H1 (cell line): Measurements from ENCODE around the gene RNF31. TPM values are rescaled to one million over a fixed set of nuclear protein-coding genes. Genes with fewer than 3 reads are reported as not detected.

Experiments
- CHD2 ChIP-seq: IDR thresholded peaks from 2 replicates; pipeline ENCODE4 v1.6.1; 2012; ENCODE audit warnings: low read length, improper control_type of control experiment
- RBBP5 ChIP-seq: IDR thresholded peaks from 2 replicates; pipeline ENCODE4 v1.7.1; 2012; ENCODE audit warnings: low read depth, mild to moderate bottlenecking, inconsistent platforms, low read length, moderate library complexity, borderline replicate concordance
- RXRA ChIP-seq: IDR thresholded peaks from 2 replicates; pipeline ENCODE4 v1.6.1; 2011; ENCODE audit warnings: low read depth, mild to moderate bottlenecking, low read length, moderate library complexity; ENCODE audit not compliant: insufficient read depth
- YY1 ChIP-seq: IDR thresholded peaks from 2 replicates; pipeline ENCODE4 v1.6.1; 2011; ENCODE audit warnings: low read depth, mild to moderate bottlenecking, low read length
- polyA plus RNA-seq, 7 experiments: library from polyadenylated mRNA; depleted of rRNA in 3 of 7; stranded (reverse) in 5 of 7; unstranded in 2 of 7; fragments of >200 nt in 5 of 7; fragments of 200-250 nt in 2 of 7; gene quantifications; 1 replicate in 5 of 7; 2 replicates in 1 of 7; 4 replicates in 1 of 7; pipeline versions ENCODE4 v1.2.1 to v1.2.3, GENCODE V29; 2011 to 2013; ENCODE audit warnings: missing spikeins in 2 of 7, mixed read lengths in 2 of 7
- total RNA-seq: library from RNA; stranded (reverse); fragmentation: NEBNext Ultra II Directional; extraction: Animal tissue kit (Norgen Biotek cat#: 25700); gene quantifications from 2 replicates; pipeline ENCODE4 v1.2.1, GENCODE V29; 2021
- TF ChIP-seq, protein P1 (sequence below): IDR thresholded peaks from 2 replicates; pipeline ENCODE4 v1.6.1; 2012; ENCODE audit warnings: inconsistent platforms

RNF31 gene
- total and polyA plus RNA-seq, 2 of the 8 experiments (the other 6 are each of a cell fraction or from before 2014, with no cell fraction given) = 17.5 to 72.0 TPM

- TF ChIP-seq RBBP5 (no peak), CHD2 (no peak), RXRA (no peak), YY1 (0 out of 2 replicates have a peak, but pooled peaks have one; percentile 8)
- TF ChIP-seq, protein P1, sequence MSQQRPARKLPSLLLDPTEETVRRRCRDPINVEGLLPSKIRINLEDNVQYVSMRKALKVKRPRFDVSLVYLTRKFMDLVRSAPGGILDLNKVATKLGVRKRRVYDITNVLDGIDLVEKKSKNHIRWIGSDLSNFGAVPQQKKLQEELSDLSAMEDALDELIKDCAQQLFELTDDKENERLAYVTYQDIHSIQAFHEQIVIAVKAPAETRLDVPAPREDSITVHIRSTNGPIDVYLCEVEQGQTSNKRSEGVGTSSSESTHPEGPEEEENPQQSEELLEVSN = peak; percentile 2; the same call in 1 of the 2 replicates
These were observed 25.1 kb downstream of the RNF31 start (continued) for GRCh38 chr14:24172261-24172860.
